CD4-positive, alpha-beta T cell treated with Interleukin-6 at 100 ng/mL for 8 hours (primary cell): Measurements from ENCODE around the gene CDK19.

Experiments
- DNase-seq: peaks from one replicate; pipeline ENCODE4 v3.0.0-alpha.2; 2020; ENCODE audit warnings: mixed read lengths, low spot score

CDK19 gene

GRCh38 chr6:110575925-110576463, 239.3 kb downstream of the CDK19 start:
- no peak for DNase-seq

GRCh38 chr6:110574817-110575216, 240.5 kb downstream of the CDK19 start:
- no peak for DNase-seq

- no peak for DNase-seq
Measured at GRCh38 chr6:110573537-110573936, 241.7 kb downstream of the CDK19 start.

GRCh38 chr6:110573136-110573535, 242.1 kb downstream of the CDK19 start:
- no peak for DNase-seq

GRCh38 chr6:110567957-110568696, 247.1 kb downstream of the CDK19 start:
- DNase-seq, result peak; percentile 4

GRCh38 chr6:110566346-110567125, 248.7 kb downstream of the CDK19 start:
- no peak for DNase-seq

- no peak for DNase-seq
Measured at GRCh38 chr6:110564703-110565421, 250.4 kb downstream of the CDK19 start.

- no peak for DNase-seq
Measured at GRCh38 chr6:110563711-110564110, 251.6 kb downstream of the CDK19 start.

- no peak for DNase-seq
Measured at GRCh38 chr6:110562316-110562915, 252.9 kb downstream of the CDK19 start.

- DNase-seq, result no peak
Measured at GRCh38 chr6:110561696-110562095, 253.6 kb downstream of the CDK19 start.

GRCh38 chr6:110561008-110561396, 254.3 kb downstream of the CDK19 start:
- no peak for DNase-seq

GRCh38 chr6:110560239-110561007, 254.8 kb downstream of the CDK19 start:
- DNase-seq, result peak; percentile 30
